Right lung (tissue), 5 donors: ENCODE data around the gene PCDH8. TPM values are rescaled to one million over a fixed set of nuclear protein-coding genes. Genes with fewer than 3 reads are reported as not detected.
"Not testable (repeated sequence)": the region's sequence is repeated elsewhere in the genome, so short reads cannot be mapped to it uniquely, and the experiment has no call there.

Experiments used
- DNase-seq, 2 donors: peaks; one replicate each; pipeline ENCODE4 v3.0.0-alpha.2; 2013
- polyA plus RNA-seq, 5 donors: library from polyadenylated mRNA; unstranded; fragments of 120-200 nt; gene quantifications; one replicate each; pipeline versions ENCODE4 v1.2.1 to v1.2.3, GENCODE V29; 2013; ENCODE audit warnings: inconsistent platforms in 1 of 5, low replicate concordance in 1 of 5; ENCODE audit not compliant: insufficient read length in 5 of 5, insufficient read depth in 1 of 5

PCDH8 gene
- polyA plus RNA-seq, 5 donors: 0.04 to 0.10 TPM; not detected in 3

DNA sequence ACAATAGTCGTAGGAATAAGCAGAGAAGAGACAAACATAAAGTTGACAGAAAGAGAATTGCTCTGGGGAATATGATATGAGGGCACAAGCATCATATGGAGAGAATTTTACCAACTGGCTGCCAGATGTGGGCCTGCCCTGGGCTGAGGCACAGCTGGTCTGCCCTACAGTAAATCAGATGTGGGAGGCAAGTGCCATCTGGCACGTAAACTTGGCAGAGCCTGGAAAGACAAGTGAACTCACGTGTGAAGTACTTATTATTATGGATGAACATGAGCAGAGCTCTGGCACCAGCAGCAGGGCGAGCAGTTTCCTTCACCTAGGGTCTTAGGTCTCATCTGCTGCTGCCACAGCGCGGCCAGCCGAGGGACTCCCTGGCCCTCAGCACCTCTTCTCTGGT, 20.6 kb downstream of the PCDH8 start:
- DNase-seq: no peak

DNA sequence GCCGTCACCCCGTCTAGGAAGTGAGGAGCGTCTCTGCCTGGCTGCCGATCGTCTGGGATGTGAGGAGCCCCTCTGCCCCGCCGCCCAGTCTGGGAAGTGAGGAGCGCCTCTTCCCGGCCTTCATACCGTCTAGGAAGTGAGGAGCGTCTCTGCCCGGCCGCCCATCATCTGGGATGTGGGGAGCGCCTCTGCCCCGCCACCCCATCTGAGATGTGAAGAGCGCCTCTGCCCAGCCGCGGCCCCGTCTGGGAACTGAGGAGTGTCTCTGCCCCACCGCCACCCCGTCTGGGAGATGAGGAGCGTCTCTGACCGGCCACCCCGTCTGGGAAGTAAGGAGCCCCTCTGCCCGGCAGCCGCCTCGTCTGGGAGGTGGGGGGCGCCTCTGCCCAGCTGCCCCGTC, 30.6 kb downstream of the PCDH8 start:
- not testable (repeated sequence) for DNase-seq

DNA sequence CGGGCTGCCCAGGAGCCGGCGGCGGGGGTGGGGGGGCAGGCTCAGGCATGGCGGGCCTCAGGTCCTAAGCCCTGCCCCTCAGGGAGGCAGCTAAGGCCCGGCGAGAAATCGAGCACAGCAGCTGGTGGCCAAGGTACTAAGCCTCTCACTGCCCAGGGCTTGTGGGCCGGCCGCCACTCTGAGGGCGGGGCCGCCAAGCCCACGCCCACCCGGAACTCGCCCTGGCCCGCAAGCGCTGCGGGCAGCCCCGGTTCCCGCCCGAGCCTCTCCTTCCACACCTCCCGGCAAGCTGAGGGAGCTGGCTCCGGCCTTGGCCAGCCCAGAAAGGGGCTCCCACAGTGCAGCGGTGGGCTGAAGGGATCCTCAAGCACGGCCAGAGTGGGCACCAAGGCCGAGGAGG, 33.1 kb downstream of the PCDH8 start:
- DNase-seq: no peak

DNA sequence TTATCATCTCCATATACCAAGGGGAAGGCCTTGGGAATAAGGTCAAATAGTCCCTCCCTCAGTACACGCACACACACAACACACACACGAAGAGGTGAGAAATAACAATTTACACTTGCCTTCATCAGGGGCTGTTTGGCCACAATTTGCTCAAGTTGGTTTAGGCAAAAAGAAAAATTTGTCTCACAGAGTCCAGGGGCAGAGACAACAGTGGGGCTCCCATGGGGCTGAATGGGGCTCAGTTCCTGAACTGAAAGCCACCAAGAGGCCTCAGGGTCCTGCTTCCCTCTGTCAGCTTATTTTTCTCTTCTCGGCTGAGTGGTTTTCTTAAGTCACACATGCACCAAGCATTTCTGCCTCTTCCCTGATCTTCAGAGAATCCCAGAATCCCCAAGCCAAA, 35.5 kb downstream of the PCDH8 start:
- DNase-seq: no peak

DNA sequence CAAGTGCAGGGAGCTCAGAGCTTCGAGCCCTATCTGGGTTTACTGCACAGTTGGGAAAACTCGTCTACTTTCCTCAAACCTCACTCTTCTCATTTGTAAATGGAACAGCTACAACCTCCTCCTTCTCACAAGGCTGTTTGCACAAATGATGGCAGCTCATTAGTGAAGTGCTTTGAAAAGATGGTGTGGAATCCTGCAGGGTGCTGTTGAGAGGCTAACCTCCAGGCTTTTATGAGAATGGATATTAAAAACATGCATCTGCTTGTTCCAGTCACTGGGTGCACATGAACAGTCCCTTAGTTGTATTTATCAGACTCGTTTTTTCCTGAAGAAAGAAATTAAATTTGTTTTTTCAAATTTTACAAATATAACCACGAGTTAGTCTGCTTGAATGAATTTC, 36.6 kb downstream of the PCDH8 start:
- DNase-seq: no peak

DNA sequence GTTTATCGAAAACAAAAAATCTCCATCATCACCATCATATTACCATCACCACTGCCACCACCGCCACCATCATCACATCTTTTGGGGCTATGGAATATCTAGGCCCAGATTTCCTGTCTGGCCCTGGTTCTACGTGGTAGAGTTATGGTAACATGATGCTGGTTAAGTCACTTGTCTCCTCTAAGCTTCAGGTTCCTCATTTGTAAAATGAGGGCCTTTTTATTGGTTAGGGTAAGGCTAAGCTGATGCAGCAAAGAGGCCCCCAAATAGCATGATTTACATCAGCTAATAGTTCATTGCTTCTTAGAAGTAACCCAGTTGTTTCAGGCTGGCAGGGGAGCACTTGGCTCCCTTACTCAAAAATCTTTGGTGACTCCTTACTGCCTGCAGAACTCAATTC, 37.9 kb downstream of the PCDH8 start:
- no peak for DNase-seq

DNA sequence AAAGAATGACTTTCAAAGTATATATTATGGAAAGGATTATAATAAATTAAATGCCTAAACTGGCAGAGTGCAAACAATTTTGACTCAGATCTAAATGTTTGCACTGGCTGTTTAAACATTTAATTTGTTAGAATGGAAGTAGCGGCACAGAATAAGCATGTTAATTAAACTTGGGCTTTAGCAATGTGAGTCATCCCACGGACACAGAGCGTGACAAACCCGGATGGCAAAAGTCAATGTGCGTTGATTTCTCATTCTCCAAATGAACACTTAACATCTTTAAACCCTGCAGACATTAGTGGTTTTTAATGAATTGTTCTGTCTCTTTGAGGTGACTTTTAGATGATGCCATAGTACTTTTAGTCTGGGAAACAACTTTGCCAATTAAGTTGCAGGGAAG, 38.4 kb downstream of the PCDH8 start:
- DNase-seq: no peak

DNA sequence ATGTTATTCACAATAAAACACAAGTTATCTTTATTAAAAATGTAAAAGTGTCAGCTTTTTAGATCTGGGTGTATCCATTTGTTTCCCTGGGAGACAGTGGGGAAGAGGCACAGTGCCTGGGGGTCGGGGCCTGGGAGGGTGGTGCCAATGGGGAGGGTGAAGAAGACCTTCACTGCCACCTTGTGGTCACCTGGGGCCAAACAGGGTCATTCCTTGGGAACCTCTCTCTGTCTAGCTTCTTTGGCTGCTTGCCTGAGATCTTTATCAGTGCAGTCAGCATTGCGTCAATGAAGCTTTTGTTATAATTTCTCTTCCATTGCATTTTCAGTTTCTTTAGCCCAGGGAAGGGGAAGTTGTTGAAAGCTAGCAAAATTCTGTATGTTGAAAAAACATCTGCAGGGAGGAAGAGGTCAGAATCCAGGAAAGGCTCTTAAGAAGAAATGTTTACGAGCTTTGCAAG, 39.1 kb downstream of the PCDH8 start:
- DNase-seq: peak; percentile 40 to 51

DNA sequence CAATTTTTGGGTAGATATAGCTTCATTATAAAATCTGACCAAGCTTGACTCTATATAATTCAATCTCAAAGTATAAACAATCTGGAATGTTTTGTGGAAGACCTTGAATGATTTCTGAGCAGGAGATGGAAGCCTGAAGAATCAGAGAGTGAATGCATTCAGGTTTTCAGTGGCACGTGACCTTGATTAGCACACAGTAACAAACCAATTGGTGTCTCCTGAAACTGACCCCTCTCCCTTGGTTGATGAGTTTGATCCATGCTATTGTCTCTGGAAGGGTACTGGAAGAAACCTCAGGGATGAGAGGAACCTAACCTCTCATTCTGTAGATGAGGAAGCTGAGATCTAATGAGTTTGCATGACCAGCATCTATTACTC, 39.6 kb downstream of the PCDH8 start:
- no peak for DNase-seq

DNA sequence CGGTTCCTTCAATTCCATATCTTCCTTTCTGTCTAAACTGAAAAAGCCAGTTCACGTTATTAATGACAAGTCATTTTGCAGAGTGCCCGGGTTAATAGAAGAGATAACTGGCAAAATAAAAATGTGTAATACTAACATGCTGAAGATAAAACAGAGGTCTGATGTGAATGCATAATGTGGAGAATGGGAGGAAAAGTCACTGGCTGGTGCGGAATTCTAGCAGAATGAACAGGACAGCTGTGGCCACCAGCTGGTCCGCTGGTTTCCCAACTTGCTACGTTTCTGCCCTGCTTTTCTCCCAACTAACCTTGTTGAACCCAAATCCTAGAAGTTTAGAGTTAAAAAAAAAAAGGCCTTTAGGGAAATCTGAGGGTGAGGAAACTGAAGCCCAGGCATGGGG, 42.4 kb downstream of the PCDH8 start:
- DNase-seq: no peak

DNA sequence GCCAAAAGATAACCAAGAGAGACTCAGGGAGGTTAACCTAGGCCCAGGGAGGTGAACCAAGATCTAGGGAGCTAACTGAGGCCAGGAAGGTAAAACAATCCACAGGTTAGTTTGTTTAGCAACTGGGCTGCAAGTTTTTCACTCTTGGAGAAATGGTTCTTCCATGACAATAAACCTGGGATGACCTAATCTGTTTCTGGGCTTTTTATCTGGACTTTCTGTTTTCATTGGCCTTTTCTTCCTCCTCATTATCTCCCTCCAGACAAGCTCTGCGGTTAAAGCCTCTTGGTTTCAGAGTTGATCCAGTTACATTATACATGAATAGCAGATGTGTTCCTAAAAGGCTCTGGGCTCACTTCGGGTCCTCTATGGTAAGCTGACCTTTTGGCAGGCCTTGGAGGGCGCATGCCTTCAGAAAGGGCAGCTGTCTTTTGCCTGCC, 44.2 kb downstream of the PCDH8 start:
- no peak for DNase-seq

DNA sequence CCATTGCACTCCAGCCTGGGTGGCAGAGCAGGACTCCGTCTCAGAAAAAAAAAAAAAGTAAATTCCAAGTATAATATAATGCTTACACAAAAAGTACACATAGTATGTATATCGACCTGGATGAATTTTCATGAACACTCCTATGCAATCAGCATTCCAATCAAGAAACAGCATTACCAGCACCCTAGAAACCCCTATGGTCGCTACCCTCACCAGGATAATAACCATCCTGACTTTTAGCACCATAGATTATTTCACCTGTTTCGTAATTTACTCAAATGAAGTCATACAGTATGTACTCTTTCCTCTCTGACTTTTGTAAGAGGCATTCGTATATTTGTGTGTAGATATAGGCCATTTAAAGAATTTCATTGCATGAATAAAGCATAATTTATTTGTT, 47.6 kb downstream of the PCDH8 start:
- no peak for DNase-seq

DNA sequence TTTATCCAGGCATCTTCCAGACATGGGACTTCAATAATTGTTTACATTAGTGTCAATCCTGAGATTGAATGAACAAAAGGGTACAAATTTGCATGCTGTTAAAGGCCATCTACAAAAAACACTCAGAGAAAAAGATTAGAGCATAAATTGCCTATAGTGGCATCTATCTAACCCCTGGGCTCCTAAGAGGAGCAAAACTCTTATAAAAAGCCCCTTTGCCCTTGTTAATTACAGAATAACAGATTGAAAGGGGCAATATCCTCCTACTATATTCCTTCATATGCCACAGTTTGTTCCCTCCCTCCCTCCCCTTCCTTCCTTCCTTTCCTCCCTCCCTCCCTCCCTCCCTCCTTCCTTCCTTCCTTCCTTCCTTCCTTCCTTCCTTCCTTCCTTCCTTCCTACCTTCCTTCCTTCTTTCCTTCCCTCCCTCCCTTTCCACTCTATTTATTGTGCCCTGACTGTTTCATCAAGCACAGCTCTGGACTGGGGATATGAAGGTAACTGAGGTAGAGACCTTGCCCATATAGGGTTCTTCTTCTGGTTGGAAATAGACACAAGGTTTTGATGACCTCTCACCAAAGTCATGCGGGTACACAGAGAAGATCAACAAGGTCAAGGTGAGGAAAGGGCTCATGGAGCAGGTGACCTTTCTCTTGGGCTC, 49.5 kb downstream of the PCDH8 start:
- no peak for DNase-seq

DNA sequence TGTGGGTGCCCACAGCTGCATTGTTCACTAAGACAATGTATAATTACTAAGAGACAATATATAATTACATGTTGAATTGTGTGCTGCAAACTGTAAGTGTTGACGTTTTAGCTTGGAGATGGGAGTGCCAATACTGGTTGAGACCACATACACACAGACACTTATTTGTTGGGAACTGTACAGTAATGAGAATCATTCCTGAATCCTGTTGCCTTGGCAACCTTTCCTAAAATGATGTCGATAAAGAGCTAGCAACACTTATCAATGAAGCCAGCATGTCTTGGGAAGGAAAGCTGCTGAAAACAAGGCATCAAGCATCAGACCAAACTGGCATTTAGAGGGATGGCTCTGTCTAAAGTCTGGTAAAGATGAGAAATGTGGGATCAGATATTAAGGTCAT, 51.3 kb downstream of the PCDH8 start:
- DNase-seq: no peak

DNA sequence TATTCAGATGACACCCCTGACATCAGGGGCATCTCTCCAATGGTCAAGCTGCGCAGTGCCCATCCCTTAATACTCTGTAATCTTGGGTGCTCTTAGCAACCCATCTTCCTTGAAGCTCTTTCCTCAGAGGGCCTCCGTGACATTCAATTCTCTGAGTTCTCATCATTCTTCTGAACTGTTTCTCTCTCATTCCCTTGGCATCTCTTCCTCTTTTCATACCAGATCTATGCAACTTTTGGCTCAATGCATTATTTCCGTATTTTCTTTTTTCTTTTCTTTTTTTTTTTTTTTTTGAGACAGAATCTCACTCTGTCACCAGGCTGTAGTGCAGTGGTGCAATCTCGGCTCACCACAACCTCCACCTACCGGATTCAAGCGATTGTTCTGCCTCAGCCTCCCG, 53.9 kb downstream of the PCDH8 start:
- DNase-seq: no peak

DNA sequence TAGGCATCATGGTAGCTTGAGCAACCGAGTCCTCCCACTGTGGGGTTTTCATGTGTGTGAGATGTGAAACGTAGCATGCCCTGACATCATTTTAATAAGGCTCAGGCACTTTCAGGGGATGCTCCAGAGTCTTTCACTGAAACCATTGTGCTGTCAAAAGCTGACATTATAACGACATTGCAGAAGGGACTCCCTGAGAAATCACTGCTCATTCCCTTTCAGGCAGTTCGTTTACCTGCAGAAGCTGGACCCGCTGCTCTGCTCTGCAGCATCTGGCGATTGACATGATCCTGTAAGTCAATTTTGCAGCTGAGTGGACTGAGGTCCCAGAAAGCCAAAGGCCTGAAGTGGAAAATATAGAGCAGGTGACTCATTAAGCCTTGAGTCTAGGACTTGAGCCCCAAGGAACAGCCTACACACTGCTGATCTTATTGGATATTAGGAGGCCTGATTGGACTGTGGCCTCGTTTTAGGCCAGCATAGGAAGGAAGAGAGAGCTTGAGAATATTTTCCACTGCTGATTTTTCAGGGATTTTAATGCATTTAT, 54.9 kb downstream of the PCDH8 start:
- DNase-seq: no peak

Other genes starting within 250 kb of the PCDH8 start
- 10 to 100 TPM; 23.0 to 32.6 (median 26.3) TPM for gene HNRNPA1L2, start 206.2 kb downstream of the PCDH8 start, polyA plus RNA-seq
- gene SUGT1, start 195.8 kb downstream of the PCDH8 start, polyA plus RNA-seq: 10 to 100 TPM; 46.7 to 62.2 (median 55.6) TPM
- gene CNMD, start 108.8 kb downstream of the PCDH8 start, polyA plus RNA-seq: 1 to 10 TPM; 4.3 to 9.8 (median 9.1) TPM
- under 1 TPM; 0.08 to 0.41 (median 0.28) TPM for gene OLFM4, start 180.2 kb upstream of the PCDH8 start, polyA plus RNA-seq